GM18858 (cell line): ENCODE data around the gene ISL1.

Experiments
- ATAC-seq: cut with Tn5 transposase; IDR thresholded peaks from one replicate; pipeline ENCODE4 v1.9.1; 2021; ENCODE audit not compliant: unreplicated experiment

Gene ISL1

GRCh38 chr5:51439232-51439631 lies 56.0 kb downstream of the ISL1 start:
- no peak for ATAC-seq
